Nephron (organoid): ENCODE data around the gene GPR17.

ENCODE experiments used
- H3K27ac Mint-ChIP-seq, 3 experiments: 2 replicates each; pipeline ENCODE4 v1.8.0; 2020; ENCODE audit warnings: mixed read lengths in 3 of 3, mild to moderate bottlenecking in 2 of 3, moderate library complexity in 1 of 3
- H3K27me3 Mint-ChIP-seq: 2 replicates; pipeline ENCODE4 v1.8.0; 2021; ENCODE audit warnings: low read depth, mild to moderate bottlenecking, moderate library complexity, mixed read lengths
- H3K36me3 Mint-ChIP-seq: 2 replicates; pipeline ENCODE4 v1.8.0; 2020; ENCODE audit warnings: low read depth, mixed read lengths
- H3K4me1 Mint-ChIP-seq: 2 replicates; pipeline ENCODE4 v1.8.0; 2020; ENCODE audit warnings: mixed read lengths
- H3K4me3 Mint-ChIP-seq, 3 experiments: 2 replicates each; pipeline ENCODE4 v1.8.0; 2020; ENCODE audit warnings: mild to moderate bottlenecking in 3 of 3, mixed read lengths in 3 of 3, moderate library complexity in 2 of 3
- H3K9me3 Mint-ChIP-seq: 2 replicates; pipeline ENCODE4 v1.8.0; 2020; ENCODE audit warnings: mixed read lengths
- CTCF ChIP-seq, 3 experiments: fragments of 200-600 bp; sonication (generic); IDR thresholded peaks; one replicate each; pipeline ENCODE4 v1.5.0; 2021; ENCODE audit warnings: antibody characterized with exemption in 3 of 3; ENCODE audit not compliant: unreplicated experiment in 3 of 3

The GPR17 gene

GRCh38 chr2:127664895-127665225 lies 18.9 kb downstream of the GPR17 start:
- no peak overlapping the region for H3K27ac Mint-ChIP-seq
- H3K9me3 Mint-ChIP-seq: peaks cover 6% of the 10 kb centered on the region
- no peaks in the 10 kb centered on the region for H3K36me3 Mint-ChIP-seq
- no peak for TF ChIP-seq CTCF (IDR thresholded peaks at IDR 0.05; ENCODE audit: unreplicated experiment in 3 of 3)
- H3K4me1 Mint-ChIP-seq: peaks cover 3% of the 10 kb centered on the region
- peak overlapping the region in 2 of 3 experiments; percentile 35 to 36 for H3K4me3 Mint-ChIP-seq
- H3K27me3 Mint-ChIP-seq: peaks cover 75% of the 10 kb centered on the region

GRCh38 chr2:127665267-127665893 lies 19.4 kb downstream of the GPR17 start:
- Mint-ChIP-seq H3K4me3 (peak overlapping the region in 1 of 3 experiments; percentile 36), H3K4me1 (peaks cover 3% of the 10 kb centered on the region), H3K27me3 (peaks cover 76% of the 10 kb centered on the region), H3K27ac (no peak overlapping the region), H3K9me3 (peaks cover 6% of the 10 kb centered on the region), H3K36me3 (no peaks in the 10 kb centered on the region)
- TF ChIP-seq CTCF (IDR thresholded peaks at IDR 0.05; ENCODE audit: unreplicated experiment in 3 of 3): no peak

GRCh38 chr2:127669056-127669455 lies 23.1 kb downstream of the GPR17 start:
- no peak overlapping the region for H3K27ac Mint-ChIP-seq
- H3K9me3 Mint-ChIP-seq: peaks cover 6% of the 10 kb centered on the region
- no peaks in the 10 kb centered on the region for H3K36me3 Mint-ChIP-seq
- no peak overlapping the region for H3K4me3 Mint-ChIP-seq
- peaks cover 9% of the 10 kb centered on the region for H3K4me1 Mint-ChIP-seq
- peaks cover 84% of the 10 kb centered on the region for H3K27me3 Mint-ChIP-seq
- TF ChIP-seq CTCF (IDR thresholded peaks at IDR 0.05; ENCODE audit: unreplicated experiment in 3 of 3): no peak

- peaks cover 9% of the 10 kb centered on the region for H3K4me1 Mint-ChIP-seq
- H3K27ac Mint-ChIP-seq: no peak overlapping the region
- H3K36me3 Mint-ChIP-seq: no peaks in the 10 kb centered on the region
- peak overlapping the region in 1 of 3 experiments; percentile 47 for H3K4me3 Mint-ChIP-seq
- peaks cover 6% of the 10 kb centered on the region for H3K9me3 Mint-ChIP-seq
- peaks cover 80% of the 10 kb centered on the region for H3K27me3 Mint-ChIP-seq
- TF ChIP-seq CTCF (IDR thresholded peaks at IDR 0.05; ENCODE audit: unreplicated experiment in 3 of 3): no peak
Measured at GRCh38 chr2:127670055-127670956, 24.4 kb downstream of the GPR17 start.

GRCh38 chr2:127670957-127671290 lies 25.0 kb downstream of the GPR17 start:
- Mint-ChIP-seq H3K4me1 (peaks cover 10% of the 10 kb centered on the region), H3K27ac (no peak overlapping the region), H3K9me3 (peaks cover 6% of the 10 kb centered on the region), H3K4me3 (peak overlapping the region in 1 of 3 experiments; percentile 47), H3K36me3 (no peaks in the 10 kb centered on the region), H3K27me3 (peaks cover 80% of the 10 kb centered on the region)
- no peak for TF ChIP-seq CTCF (IDR thresholded peaks at IDR 0.05; ENCODE audit: unreplicated experiment in 3 of 3)
